SU-DHL-6 (cell line): ENCODE results near the gene FHOD1.

ENCODE experiments used
- H2AFZ ChIP-seq: fragments of 200-600 bp; sonication (generic); 2 replicates; pipeline ENCODE4 v1.6.1; 2014; ENCODE audit warnings: low read depth, mild to moderate bottlenecking, moderate library complexity, mixed read lengths, antibody characterized with exemption, low read length; ENCODE audit not compliant: severe bottlenecking
- H3F3A ChIP-seq: fragments of 200-600 bp; shearing (Covaris generic); 2 replicates; pipeline ENCODE4 v1.6.0; 2016; ENCODE audit warnings: antibody characterized with exemption, mild to moderate bottlenecking; ENCODE audit not compliant: insufficient read depth
- H3K27ac ChIP-seq: fragments of 200-600 bp; sonication (generic); 2 replicates; pipeline ENCODE4 v1.5.1; 2016; ENCODE audit warnings: low read depth, mild to moderate bottlenecking, low read length, moderate library complexity, mixed read lengths
- H3K27me3 ChIP-seq: fragments of 200-600 bp; sonication (generic), shearing (Covaris generic); 2 replicates; pipeline ENCODE4 v1.6.0; 2014; ENCODE audit warnings: mild to moderate bottlenecking, low read length
- H3K36me3 ChIP-seq: fragments of 200-600 bp; sonication (generic); 2 replicates; pipeline ENCODE4 v1.6.1; 2014; ENCODE audit warnings: mild to moderate bottlenecking, low read length, mixed read lengths
- H3K4me2 ChIP-seq: fragments of 300-600, 200-600 bp; shearing (Covaris generic), sonication (generic); 2 replicates; pipeline ENCODE4 v1.6.0; 2014; ENCODE audit warnings: low read length, low read depth, mild to moderate bottlenecking; ENCODE audit not compliant: poor library complexity, severe bottlenecking
- H3K4me3 ChIP-seq: fragments of 200-600 bp; sonication (generic); 2 replicates; pipeline ENCODE4 v1.5.1; 2014; ENCODE audit warnings: antibody characterized with exemption, low read length, mild to moderate bottlenecking, mixed read lengths; ENCODE audit not compliant: insufficient read depth, poor library complexity, severe bottlenecking
- H3K79me2 ChIP-seq: fragments of 200-600 bp; sonication (generic); 2 replicates; pipeline ENCODE4 v1.6.1; 2014; ENCODE audit warnings: mild to moderate bottlenecking, low read length, moderate library complexity; ENCODE audit not compliant: insufficient read depth
- H3K9ac ChIP-seq: fragments of 200-600 bp; sonication (generic); 2 replicates; pipeline ENCODE4 v1.7.0; 2014; ENCODE audit warnings: mild to moderate bottlenecking, low read length
- H3K9me2 ChIP-seq: fragments of 200-600 bp; sonication (generic); replicated peaks from 2 replicates; pipeline ENCODE4 v1.6.1; 2014; ENCODE audit warnings: low read length; ENCODE audit not compliant: insufficient read depth
- H3K9me3 ChIP-seq: fragments of 200-600 bp; sonication (generic); 2 replicates; pipeline ENCODE4 v1.6.1; 2014; ENCODE audit warnings: low read length, mixed read lengths; ENCODE audit not compliant: insufficient read depth
- H4K20me1 ChIP-seq: fragments of 200-600 bp; sonication (generic); 2 replicates; pipeline ENCODE4 v1.6.1; 2014; ENCODE audit warnings: low read depth, mild to moderate bottlenecking, antibody characterized with exemption, low read length, moderate library complexity, mixed read lengths
- EZH2phosphoT487 ChIP-seq: fragments of 200-600 bp; sonication (generic), shearing (Covaris generic); conservative IDR thresholded peaks from 2 replicates; pipeline ENCODE4 v1.6.1; 2018; ENCODE audit warnings: mild to moderate bottlenecking, antibody characterized with exemption, low read length, moderate library complexity, mixed read lengths
- TF ChIP-seq, protein P1 (sequence below): fragments of 200-600 bp; sonication (generic); IDR thresholded peaks from one replicate; pipeline ENCODE4 v1.5.1; 2017; ENCODE audit warnings: antibody characterized with exemption, mild to moderate bottlenecking, low read length, moderate library complexity; ENCODE audit not compliant: insufficient read depth, poor library complexity, severe bottlenecking

Gene FHOD1

DNA sequence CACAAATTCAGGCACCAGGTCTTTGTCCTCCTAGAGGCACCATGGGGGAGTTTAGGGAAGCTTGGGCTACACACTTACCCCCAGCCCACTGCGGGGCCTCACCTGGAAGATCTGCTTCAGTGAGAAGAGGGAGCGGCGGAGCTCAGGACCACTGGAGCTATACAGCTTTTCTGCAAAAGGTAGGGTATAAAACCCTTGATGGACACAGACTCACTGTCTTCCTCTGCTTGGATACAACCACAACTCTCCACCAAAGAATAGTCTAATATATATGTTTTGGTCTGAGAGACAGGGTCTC lies 9.1 kb downstream of the FHOD1 start:
- Histone ChIP-seq H3K36me3 (no peaks in the 10 kb centered on the region), H3F3A (no peaks in the 10 kb centered on the region)
- TF ChIP-seq, protein P1, sequence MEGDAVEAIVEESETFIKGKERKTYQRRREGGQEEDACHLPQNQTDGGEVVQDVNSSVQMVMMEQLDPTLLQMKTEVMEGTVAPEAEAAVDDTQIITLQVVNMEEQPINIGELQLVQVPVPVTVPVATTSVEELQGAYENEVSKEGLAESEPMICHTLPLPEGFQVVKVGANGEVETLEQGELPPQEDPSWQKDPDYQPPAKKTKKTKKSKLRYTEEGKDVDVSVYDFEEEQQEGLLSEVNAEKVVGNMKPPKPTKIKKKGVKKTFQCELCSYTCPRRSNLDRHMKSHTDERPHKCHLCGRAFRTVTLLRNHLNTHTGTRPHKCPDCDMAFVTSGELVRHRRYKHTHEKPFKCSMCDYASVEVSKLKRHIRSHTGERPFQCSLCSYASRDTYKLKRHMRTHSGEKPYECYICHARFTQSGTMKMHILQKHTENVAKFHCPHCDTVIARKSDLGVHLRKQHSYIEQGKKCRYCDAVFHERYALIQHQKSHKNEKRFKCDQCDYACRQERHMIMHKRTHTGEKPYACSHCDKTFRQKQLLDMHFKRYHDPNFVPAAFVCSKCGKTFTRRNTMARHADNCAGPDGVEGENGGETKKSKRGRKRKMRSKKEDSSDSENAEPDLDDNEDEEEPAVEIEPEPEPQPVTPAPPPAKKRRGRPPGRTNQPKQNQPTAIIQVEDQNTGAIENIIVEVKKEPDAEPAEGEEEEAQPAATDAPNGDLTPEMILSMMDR: no peak
- no peak for TF ChIP-seq EZH2phosphoT487

GRCh38 chr16:67237396-67238277 lies 9.6 kb downstream of the FHOD1 start:
- H3K4me2 ChIP-seq: no peak overlapping the region
- TF ChIP-seq EZH2phosphoT487: no peak
- TF ChIP-seq, protein P1: no peak
- H3K9me2 ChIP-seq: no peaks in the 10 kb centered on the region
- H4K20me1 ChIP-seq: no peaks in the 10 kb centered on the region; the same call in 1 of the 2 replicates
- no peaks in the 10 kb centered on the region for H3F3A ChIP-seq
- H3K9me3 ChIP-seq: no peaks in the 10 kb centered on the region
- H3K27me3 ChIP-seq: no peaks in the 10 kb centered on the region
- no peak overlapping the region for H3K27ac ChIP-seq
- no peaks in the 10 kb centered on the region for H3K79me2 ChIP-seq
- no peaks in the 10 kb centered on the region for H3K36me3 ChIP-seq
- no peak overlapping the region for H3K4me3 ChIP-seq
- H2AFZ ChIP-seq: no peak overlapping the region
- no peak overlapping the region for H3K9ac ChIP-seq

More for the DNA sequence above, 9.1 kb downstream of the FHOD1 start:
- Histone ChIP-seq H3K4me2 (no peak overlapping the region), H3K9me3 (no peaks in the 10 kb centered on the region), H3K4me3 (no peak overlapping the region), H3K27ac (no peak overlapping the region), H2AFZ (no peak overlapping the region), H4K20me1 (no peaks in the 10 kb centered on the region; the same call in 1 of the 2 replicates), H3K79me2 (no peaks in the 10 kb centered on the region), H3K9ac (no peak overlapping the region), H3K9me2 (no peaks in the 10 kb centered on the region), H3K27me3 (no peaks in the 10 kb centered on the region)

- no peak for TF ChIP-seq EZH2phosphoT487
- TF ChIP-seq, protein P1: no peak
- Histone ChIP-seq H3K4me2 (no peak overlapping the region), H3K4me3 (no peak overlapping the region), H3K27ac (no peak overlapping the region), H3K36me3 (no peaks in the 10 kb centered on the region), H3K9me2 (no peaks in the 10 kb centered on the region), H3K79me2 (no peaks in the 10 kb centered on the region), H3K27me3 (no peaks in the 10 kb centered on the region), H2AFZ (no peak overlapping the region), H4K20me1 (no peaks in the 10 kb centered on the region; the same call in 1 of the 2 replicates), H3K9ac (no peak overlapping the region), H3K9me3 (no peaks in the 10 kb centered on the region), H3F3A (no peaks in the 10 kb centered on the region)
Observed at GRCh38 chr16:67236563-67237395, 10.5 kb downstream of the FHOD1 start.
